H54 (cell line): Measurements from ENCODE around the gene TOMM7.
"Not testable (repeated sequence)": the region's sequence is repeated elsewhere in the genome, so short reads cannot be mapped to it uniquely, and the experiment has no call there.

ENCODE experiments used
- DNase-seq: peaks from one replicate; pipeline ENCODE4 v3.0.0; 2011; ENCODE audit warnings: low spot score, mixed read lengths; ENCODE audit not compliant: insufficient read length
- FAIRE-seq: peaks from 3 replicates; lab custom pipeline; 2011; peaks lifted over from hg19 to GRCh38; lab: Jason Lieb, UNC
- POLR2A ChIP-seq: IDR thresholded peaks from 2 replicates; pipeline ENCODE4 v1.6.1; 2011; ENCODE audit warnings: low read depth, mild to moderate bottlenecking, low read length

TOMM7 gene

GRCh38 chr7:22859641-22860290 lies 37.1 kb upstream of the TOMM7 start:
- no peak for TF ChIP-seq POLR2A
- DNase-seq, result no peak
- FAIRE-seq, result no peak

GRCh38 chr7:22858640-22859561 lies 36.3 kb upstream of the TOMM7 start:
- FAIRE-seq, result peak; percentile 84
- DNase-seq, result peak; percentile 87
- no peak for TF ChIP-seq POLR2A

GRCh38 chr7:22858274-22858639 lies 35.6 kb upstream of the TOMM7 start:
- TF ChIP-seq POLR2A, result no peak
- FAIRE-seq, result no peak
- no peak for DNase-seq

GRCh38 chr7:22856416-22856815 lies 33.8 kb upstream of the TOMM7 start:
- TF ChIP-seq POLR2A, result no peak
- DNase-seq, result no peak
- no peak for FAIRE-seq

DNA sequence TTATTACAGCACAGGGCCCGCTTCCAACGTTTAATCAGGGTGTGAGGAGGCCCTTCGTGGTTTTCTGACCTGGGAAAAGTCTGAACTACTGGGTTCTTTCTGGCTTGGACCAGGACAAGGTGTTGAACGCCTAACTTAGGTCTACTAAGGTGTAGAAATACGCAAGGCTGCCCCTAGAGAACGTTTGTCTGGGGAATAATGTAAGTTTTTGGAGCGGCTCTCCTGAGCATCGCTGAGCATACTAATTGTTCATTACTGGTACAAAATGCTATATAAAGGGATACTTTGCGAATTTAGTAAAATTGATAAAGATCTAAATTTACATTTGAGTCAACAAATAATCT lies 32.4 kb upstream of the TOMM7 start:
- DNase-seq (no peak), FAIRE-seq (no peak)
- no peak for TF ChIP-seq POLR2A

GRCh38 chr7:22854158-22855048 lies 31.8 kb upstream of the TOMM7 start:
- TF ChIP-seq POLR2A, result peak; percentile 90
- DNase-seq (peak; percentile 98), FAIRE-seq (no peak)

DNA sequence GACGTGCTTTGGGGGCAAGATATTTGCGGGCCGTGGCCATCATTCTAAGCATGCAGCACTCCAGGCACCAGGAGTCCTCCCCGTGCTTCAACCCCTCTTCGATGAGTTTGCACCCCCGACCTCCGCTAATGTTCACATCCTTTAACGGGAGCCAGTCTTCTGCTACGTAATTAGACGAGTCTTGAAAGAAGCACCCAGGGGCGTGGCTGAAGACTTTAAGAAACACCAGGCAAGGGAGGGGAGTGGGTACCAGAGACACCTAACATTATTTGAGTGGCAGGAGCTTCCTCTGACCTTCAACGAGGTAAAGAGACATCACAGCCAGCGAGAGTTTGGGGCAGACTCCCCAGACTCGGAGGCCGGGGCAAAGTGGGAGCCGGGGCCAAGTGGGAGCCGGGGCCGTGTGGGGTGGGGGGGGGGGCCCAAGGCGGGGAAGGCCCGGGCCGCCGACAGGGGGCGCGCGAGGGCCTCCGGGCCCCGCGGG lies 31.1 kb upstream of the TOMM7 start:
- DNase-seq (no peak), FAIRE-seq (no peak)
- TF ChIP-seq POLR2A, result no peak

DNA sequence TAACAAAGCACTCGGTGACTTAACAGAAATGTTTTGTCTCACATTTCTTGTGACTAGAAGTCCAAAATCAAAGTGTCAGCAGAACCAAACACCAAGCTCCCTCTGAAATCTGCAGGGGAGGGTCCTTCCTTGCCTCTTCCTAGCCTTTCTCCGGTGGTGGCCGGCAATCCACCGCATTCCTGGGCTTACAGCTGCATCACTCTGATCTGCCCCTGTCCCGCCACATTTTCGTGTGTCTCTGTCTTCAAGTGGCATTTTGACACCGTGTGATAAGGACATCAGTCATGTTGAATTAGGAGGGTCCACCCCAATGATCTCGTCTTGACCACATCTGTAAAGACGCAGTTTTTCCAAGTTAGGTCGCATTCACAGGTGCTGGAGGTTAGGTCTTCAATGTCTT lies 30.5 kb upstream of the TOMM7 start:
- TF ChIP-seq POLR2A, result no peak
- DNase-seq, result no peak
- FAIRE-seq, result no peak

GRCh38 chr7:22851145-22851544 lies 28.5 kb upstream of the TOMM7 start:
- no peak for TF ChIP-seq POLR2A
- FAIRE-seq (no peak), DNase-seq (no peak)

GRCh38 chr7:22850394-22850793 lies 27.7 kb upstream of the TOMM7 start:
- DNase-seq, FAIRE-seq: not testable (repeated sequence)

GRCh38 chr7:22849662-22850061 lies 27.0 kb upstream of the TOMM7 start:
- TF ChIP-seq POLR2A, result no peak
- DNase-seq, result no peak

DNA sequence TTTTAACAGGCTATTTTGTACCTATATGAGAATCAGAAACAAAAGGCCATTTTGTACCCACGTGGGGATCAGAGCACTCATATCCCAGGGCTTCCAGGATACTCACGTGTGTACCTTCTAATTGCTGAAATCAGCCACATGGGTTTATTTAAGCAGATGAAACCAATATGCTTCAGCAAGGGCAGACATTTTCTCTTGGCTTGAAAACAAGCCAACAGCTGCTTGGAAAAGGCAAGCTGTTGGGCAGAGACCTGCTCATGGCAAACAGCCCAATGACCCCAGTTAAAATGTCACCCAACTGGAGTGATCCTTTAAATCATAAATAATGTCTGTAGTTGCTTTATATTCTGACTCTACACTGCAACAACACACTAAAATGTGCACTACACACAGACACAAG lies 26.5 kb upstream of the TOMM7 start:
- TF ChIP-seq POLR2A, result no peak
- FAIRE-seq, result no peak
- no peak for DNase-seq

More at GRCh38 chr7:22849662-22850061, 27.0 kb upstream of the TOMM7 start:
- FAIRE-seq, result no peak

- FAIRE-seq, result no peak
- DNase-seq, result no peak
- no peak for TF ChIP-seq POLR2A
These were observed 24.3 kb upstream of the TOMM7 start for GRCh38 chr7:22846961-22847360.
